SKM-1 treated with dmso at 0.1 percent for 144 hours (cell line): ENCODE data around the gene INPP5F.

Source experiments
- DNase-seq: peaks from one replicate; lab custom pipeline; 2025; ENCODE audit not compliant: unreplicated experiment; lab: John Stamatoyannopoulos, UW

Gene INPP5F, protein sequence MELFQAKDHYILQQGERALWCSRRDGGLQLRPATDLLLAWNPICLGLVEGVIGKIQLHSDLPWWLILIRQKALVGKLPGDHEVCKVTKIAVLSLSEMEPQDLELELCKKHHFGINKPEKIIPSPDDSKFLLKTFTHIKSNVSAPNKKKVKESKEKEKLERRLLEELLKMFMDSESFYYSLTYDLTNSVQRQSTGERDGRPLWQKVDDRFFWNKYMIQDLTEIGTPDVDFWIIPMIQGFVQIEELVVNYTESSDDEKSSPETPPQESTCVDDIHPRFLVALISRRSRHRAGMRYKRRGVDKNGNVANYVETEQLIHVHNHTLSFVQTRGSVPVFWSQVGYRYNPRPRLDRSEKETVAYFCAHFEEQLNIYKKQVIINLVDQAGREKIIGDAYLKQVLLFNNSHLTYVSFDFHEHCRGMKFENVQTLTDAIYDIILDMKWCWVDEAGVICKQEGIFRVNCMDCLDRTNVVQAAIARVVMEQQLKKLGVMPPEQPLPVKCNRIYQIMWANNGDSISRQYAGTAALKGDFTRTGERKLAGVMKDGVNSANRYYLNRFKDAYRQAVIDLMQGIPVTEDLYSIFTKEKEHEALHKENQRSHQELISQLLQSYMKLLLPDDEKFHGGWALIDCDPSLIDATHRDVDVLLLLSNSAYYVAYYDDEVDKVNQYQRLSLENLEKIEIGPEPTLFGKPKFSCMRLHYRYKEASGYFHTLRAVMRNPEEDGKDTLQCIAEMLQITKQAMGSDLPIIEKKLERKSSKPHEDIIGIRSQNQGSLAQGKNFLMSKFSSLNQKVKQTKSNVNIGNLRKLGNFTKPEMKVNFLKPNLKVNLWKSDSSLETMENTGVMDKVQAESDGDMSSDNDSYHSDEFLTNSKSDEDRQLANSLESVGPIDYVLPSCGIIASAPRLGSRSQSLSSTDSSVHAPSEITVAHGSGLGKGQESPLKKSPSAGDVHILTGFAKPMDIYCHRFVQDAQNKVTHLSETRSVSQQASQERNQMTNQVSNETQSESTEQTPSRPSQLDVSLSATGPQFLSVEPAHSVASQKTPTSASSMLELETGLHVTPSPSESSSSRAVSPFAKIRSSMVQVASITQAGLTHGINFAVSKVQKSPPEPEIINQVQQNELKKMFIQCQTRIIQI

DNA sequence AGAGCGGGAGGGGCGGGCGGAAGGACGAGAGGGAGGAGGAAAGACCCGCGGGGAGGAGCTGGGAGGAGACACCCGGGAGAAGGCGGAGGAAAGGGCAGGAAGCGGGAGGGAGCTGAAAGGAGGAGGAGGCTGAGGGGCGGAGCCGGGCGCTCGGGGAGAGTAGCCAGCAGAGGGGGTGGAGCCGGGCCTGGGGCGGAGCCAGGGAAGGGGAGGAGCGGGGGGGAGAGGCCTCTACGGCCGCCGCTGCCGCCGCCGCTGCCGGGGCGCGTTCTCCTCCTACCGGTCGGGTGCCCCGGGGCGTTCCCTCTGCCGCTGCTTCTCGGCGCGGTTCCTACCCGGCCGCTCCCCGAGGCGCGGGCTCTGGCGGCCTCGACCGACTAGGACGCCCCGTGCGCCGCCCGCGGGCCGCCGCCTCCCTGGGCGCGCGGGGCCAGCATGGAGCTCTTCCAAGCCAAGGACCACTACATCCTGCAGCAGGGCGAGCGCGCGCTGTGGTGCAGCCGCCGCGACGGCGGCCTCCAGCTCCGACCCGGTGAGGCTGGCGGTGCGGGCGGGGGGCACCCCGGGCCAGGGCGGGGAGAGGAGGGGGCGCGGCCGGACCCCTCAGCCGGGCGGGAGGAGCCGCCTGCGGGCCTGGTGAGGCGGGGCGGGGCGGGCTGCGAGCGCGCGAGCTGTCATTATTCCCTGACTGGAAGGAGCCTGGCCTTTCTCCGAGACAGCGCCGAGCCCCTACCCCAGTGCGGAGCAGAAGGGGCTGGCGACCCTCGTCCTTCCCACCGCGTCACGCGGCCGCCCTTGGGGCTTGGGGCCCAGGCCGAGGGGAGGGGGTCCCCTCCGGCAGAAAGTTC is at the start of gene INPP5F:
INPP5F (plus strand) TSS at position 223 of the 848 bp plus-strand sequence; CDS start at position 436, 213 bp downstream.
- DNase-seq = peak; percentile 98

DNA sequence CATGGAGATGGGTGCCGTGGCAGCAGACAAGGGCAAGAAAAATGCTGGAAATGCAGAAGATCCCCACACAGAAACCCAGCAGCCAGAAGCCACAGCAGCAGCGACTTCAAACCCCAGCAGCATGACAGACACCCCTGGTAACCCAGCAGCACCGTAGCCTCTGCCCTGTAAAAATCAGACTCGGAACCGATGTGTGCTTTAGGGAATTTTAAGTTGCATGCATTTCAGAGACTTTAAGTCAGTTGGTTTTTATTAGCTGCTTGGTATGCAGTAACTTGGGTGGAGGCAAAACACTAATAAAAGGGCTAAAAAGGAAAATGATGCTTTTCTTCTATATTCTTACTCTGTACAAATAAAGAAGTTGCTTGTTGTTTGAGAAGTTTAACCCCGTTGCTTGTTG is 48.7 kb upstream of the INPP5F start:
- no peak for DNase-seq

DNA sequence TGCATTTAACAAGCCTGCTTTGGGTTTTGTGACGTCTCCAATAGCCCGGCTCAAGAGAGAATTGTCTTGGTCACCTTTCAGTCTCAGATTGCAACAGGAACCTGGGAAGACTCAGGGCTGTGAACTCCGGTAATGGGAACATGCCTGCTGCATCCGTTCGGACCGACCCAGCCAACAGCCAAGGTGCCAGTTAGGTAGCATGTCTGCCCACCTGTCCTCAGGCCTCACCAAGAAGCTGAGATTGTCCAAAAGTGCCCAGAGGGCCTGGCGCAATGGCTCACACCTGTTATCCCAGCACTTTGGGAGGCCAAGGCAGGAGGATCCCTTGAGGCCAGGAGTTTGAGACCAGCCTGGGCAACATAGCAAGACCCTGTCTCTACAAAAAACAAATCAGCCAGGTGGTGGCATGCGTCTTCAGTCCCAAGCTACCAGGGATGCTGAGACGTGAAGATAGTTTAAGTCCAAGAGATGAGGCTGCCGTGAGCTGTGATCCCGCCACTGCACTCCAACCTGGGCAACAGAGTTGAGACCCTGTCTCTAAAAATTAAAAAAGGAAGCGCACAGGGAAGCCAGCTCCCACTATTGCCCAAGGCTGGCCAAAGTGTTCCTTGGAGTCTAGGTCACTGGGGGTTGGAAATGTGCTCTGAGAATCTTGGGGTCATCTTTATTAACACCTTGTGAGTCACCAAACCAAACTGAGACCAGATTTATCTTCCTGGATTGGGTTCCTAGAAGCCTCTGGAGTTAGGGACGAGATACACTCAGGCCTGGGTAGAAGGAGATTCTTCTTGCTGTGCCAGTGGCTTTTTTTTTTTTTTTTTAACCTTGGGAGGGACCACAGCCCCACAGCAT is 47.7 kb upstream of the INPP5F start:
- no peak for DNase-seq

DNA sequence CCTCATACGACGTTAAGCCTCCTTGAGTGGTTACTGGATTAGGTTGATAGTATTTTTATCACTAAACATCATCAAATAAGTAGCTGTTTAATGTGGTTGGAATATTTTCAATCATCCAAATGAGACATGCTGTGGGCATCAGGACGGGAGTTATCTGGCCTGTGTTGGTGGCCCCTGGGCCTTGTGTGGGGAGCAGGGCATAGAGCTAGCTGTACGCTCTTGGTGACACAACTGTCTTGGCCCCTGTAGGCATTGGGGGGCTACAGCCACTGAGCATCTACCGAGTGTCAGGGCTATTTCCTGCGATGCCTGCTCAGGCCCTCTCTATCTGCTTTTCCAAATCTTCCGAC is 46.4 kb upstream of the INPP5F start:
- DNase-seq = no peak

DNA sequence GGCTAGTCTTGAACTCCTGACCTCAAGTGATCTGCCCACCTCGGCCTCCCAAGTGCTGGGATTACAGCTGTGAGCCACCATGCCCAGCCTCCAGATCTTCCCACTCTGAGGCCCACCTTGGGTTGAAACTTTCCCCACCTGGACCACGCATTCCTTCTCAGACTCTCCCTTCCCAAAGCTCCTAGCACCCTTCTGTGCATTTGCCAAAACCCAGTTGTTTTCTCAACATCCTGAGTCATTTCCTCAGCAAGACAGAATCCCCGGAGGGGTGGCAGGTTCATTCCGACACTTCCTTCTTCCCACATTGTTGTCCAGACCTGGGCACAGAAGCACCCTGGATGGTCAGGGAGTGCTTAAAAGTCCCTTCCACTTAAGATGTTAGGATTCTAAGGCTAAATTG is 45.8 kb upstream of the INPP5F start:
- DNase-seq = no peak

DNA sequence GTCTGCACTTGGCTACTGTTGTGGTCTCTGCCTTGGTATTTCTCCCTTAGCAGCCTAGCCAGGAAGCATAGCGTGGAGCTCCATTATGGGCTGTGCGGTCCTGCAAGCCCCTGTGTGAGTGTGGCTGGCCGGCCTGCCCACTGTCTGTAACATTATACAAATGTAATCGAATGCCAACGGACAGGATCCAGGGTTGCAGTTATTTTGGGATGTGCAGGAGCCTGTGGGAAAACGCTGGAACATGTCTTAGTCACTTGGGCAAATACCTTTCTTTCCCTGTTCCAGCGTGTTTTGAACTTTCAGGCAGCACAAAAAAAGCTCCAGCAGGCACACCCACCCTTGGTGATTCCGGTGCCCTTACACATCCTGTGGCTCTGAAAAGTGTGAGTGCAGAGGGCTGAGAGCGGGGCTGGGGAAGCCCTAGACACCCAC is 45.2 kb upstream of the INPP5F start:
- no peak for DNase-seq

DNA sequence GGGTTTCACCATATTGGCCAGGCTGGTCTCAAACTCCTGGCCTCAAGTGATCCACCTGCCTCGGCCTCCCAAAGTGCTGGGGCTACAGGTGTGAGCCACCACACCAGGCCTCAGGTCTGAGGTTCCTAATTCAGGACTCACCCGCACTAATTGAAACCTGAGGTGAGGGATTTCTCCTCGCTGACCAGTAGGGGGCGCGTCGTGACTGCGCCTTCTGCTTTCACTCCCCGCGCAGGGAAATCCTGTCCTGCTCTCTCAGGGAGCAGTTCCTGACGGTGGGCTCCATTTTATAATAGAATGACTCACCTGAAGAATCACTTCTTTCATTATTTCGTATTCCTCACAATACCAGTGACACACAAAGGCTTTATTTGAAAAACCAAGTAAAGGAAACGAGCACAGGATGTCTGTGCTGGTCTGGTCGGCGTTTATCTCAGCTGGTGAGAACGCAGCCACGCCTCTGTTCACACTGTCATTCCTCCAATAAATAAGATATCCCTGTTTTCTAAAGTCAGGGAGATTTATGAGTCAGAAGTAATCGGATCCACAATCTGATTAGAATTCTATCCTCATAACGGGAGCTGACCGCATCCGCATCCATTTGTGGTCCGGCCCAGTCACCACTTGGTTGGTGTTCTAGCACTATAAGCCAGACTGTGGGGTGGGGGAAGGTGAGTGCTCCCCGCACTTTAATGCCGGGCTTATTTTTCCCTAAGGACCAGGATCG is 39.2 kb upstream of the INPP5F start:
- peak; percentile 61 for DNase-seq

DNA sequence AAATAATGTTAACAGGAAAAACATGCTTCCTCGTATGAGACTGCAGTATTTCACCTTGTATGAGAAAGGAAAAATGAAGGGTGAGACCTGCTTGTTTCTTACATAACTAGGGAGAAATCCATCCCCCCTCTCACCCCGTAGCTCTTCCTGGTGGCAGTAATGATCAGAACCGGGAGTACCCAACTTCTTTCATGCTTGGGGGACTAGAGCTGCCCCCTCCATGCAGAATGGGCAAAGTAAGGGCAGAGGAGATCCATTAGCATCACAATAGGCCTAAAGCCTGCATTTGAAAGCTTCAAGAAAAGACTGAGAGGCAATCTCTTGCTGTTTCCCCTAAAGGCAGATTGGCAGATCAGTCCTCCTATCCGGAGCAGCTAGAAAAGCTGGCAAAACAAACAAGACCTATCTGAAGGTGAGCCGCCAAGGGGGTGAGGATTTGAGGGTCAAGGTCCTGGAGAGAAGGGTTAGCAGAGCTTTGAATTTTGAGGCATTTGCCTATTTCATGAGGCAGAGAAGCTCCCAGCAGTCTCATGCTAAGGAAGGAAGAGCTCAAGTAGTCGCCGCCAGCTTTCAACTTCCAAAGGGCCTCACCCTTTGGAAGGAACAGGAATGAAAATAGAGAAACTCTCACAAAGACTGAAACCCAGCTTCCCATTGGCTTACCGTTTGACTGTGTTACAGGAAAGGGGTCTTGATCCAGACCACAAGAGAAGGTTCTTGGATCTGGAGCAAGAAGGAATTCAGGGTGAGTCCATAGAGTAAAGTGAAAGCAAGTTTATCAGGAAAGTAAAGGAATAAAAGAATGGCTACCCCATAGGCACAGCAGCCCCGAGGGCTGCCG is 38.4 kb upstream of the INPP5F start:
- no peak for DNase-seq

DNA sequence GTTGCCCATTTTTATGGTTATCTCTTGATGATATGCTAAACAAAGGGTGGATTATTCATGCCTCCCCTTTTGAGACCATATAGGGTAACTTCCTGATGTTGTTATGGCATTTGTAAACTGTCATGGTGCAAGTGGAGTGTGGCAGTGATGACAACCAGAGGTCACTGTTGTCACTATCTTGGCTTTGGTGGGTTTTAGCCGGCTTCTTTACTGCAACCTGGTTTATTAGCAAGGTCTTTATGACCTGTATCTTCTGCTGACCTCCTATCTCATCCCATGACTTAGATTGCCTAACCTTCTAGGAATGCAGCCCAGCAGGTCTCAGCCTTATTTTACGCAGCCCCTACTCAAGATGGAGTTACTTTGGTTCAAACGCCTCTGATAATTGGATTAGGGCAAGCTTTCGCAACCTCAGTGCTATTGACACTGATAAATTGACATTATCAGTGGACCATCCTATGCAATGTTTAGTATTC is 37.8 kb upstream of the INPP5F start:
- no peak for DNase-seq

DNA sequence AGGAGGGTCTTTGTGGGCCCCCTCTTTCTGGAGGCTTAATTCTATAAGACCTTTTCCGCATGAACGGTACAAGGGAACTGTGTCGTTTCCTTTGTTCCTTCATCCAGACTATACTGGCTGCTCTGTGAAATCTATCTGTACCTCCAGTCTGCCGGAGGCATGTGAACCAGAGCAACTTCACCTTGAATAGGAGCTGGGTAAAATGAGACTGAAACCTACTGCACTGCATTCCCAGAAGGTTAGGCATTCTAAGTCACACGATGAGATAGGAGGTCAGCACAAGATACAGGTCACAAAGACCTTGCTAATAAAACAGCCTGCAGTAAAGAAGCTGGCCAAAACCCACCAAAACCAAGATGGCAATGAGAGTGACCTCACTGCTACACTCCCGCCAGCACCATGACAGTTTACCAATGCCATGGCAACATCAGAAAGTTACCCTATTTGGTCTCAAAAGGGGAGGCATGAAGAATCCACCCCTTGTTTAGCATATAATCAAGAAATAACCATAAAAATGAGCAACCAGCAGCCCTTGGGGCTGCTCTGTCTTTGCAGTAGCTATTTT is 36.8 kb upstream of the INPP5F start:
- DNase-seq = no peak

DNA sequence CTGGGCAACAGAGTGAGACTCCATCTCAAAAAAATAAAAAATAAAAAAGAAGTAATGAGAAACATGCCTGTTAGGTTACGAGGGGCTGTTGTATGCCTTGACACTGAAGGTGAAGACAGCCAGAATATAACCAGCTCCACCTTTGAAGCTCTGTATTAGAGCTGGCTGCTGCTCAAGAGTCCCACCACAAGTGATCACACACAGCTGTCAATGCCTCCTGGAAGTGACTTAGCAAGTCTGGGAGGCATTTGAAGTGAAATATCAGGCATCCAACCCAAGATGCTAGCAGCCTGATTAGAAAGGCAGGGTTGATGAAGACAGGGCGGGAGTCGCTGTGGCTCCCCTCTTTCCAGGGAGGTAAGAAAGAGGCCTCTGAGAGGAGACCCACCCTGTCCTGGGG is 34.1 kb upstream of the INPP5F start:
- no peak for DNase-seq

DNA sequence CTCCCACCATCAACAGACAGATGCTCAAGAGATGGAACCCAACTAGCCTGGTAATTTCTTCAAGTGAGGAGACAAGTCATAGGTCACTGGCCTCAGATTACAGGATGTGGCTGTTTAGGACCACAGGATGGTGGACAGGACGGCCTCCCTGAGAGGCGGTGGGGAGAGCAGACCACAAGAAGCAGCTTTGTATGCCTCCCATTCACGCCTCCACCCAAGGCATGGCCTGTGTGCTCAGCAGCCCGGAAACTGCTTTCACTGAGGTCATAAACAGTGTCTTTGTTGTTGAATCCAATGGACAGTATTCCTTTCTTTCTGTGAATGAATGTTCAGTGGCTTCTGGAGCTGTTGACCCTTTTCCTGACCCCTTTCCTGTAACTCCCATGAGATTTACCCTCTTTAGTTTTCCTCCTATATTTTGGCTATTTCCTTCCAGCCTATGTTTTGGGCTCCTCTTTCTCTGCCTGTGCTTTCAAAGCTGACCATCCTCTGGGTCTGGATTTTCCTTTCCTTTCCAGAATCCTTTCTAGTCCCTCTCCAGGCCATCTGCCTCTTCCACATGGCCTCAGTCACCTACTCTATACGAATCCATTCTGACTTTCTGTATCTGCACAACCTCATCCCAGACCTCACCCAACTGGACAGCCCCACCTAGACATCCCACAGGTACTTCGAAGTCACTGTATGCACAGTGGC is 32.4 kb upstream of the INPP5F start:
- DNase-seq = no peak

DNA sequence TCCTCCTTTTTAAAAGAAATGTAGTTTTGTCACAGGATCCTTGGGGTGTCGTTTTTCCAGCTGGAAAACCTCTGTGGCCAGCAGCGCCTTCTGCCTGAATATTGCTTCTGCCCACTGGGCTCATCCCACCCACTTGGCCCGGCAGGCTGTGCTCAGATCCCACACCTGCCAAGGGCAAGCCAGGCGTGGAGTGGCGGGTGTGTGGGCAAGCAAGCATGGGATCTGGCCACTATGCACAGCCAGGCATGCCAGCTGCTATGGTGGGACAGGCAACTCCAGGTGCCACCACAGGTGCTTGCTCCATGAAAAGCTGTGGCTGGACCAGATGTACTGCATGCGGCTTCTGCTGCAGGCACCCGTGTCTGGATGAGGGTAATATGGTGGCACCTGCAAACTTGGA is 31.2 kb upstream of the INPP5F start:
- no peak for DNase-seq

DNA sequence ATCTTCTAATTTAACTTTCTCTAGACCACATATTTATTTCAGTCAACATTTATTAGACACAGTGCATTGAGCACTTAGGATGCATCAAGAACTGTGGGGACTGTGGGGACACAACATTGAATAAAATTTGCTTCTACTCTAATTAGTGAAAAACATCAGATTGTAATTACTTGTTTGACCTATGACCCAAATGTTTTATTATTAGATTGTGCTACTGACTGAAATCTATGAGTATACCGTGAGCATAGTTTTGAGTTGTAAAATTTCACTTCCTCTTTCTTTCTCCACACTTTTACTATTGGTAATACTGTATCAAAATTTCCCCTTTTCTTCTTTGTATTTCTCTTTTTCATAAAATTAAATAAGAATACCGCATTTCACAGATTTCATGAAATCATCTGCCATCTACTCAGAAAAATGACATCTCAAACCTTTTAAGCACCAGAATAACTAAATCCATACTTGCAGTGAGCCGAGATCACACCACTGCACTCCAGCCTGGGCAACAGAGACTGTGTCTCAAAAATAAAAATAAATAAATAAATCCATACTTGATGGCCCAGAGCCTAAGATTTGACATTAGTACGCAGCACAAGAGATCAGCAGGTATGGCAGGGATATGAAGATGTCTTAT is 25.4 kb upstream of the INPP5F start:
- DNase-seq = peak; percentile 58

DNA sequence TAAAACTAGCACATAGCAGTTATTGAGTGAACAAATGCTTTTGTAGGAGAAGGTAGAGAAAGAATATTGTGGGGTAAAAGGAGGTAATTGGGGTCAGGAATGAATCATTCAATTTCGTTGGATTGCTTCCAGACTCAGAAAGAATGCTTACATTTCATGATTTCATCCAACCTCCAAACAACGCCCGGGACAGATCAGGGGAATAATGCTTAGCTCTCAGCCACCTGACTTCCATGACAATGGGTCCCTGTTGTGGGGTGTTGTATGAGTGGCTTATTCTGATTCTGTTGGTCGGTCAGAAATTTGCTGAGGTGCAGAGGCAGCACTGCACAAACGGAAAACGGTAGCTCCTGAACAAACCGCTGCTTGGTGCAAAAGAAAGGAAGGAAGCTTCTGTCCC is 24.0 kb upstream of the INPP5F start:
- DNase-seq = no peak

DNA sequence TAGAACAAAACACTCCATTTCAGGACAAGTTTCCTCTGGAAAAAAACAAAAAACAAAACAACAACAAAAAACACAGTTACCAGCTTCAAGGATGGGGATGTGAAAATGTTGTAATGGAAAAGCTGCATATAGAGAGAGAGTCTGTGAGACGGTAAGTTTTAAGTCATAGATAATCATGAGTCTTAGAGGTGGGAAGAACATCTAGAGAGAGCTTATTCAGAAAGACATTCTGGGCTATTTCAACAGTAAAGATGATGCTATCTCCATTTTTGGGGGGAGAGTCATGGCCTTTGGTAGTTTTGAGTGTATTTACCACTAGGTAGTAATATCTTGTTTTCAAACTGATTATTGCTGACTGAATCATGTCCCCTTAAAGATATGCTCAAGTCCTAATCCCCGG is 23.3 kb upstream of the INPP5F start:
- DNase-seq = no peak
